IMR-90 (cell line): Measurements from ENCODE around the gene HDGFL3. TPM values are rescaled to one million over a fixed set of nuclear protein-coding genes. Genes with fewer than 3 reads are reported as not detected.

Experiments
- ATAC-seq: fragments of 200-7000 bp; cut with Tn5 transposase; 2 replicates; pipeline ENCODE4 v1.9.1; 2020; ENCODE audit warnings: low read depth, mild to moderate bottlenecking, moderate library complexity
- BruUV-seq: library from RNA; stranded (reverse); fragments of 400-500 nt; replicated peaks from 2 replicates; lab custom pipeline; 2021; lab: Mats Ljungman, UMichigan
- CTCF ChIA-PET: fragments of 300-600 bp; formaldehyde crosslinking; extraction: SDS; loops from one replicate; lab custom pipeline; 2021; ENCODE audit warnings: antibody characterized with exemption; lab: Yijun Ruan, JAX
- POLR2A ChIA-PET: fragments of 300-600 bp; sonication (Branson Sonifier 250); formaldehyde crosslinking; loops from one replicate; lab custom pipeline; 2022; ENCODE audit warnings: antibody characterized with exemption; ENCODE audit not compliant: unreplicated experiment; lab: Charles Lee
- DNase-seq: peaks from one replicate; pipeline ENCODE4 v3.0.0; 2013
- H2AFZ ChIP-seq: replicated peaks from 2 replicates; pipeline ENCODE3; 2013; ENCODE audit warnings: low read length, mild to moderate bottlenecking; ENCODE audit not compliant: poor library complexity
- H2AK5ac ChIP-seq: 2 replicates; pipeline ENCODE4 v1.6.1; 2013; ENCODE audit warnings: low read depth, low read length, inconsistent platforms
- H2AK9ac ChIP-seq: replicated peaks from 2 replicates; pipeline ENCODE3; 2013; ENCODE audit warnings: mild to moderate bottlenecking, low read depth, low read length, moderate library complexity; ENCODE audit not compliant: poor library complexity
- H2BK120ac ChIP-seq: 2 replicates; pipeline ENCODE4 v1.6.1; 2013; ENCODE audit warnings: low read depth, low read length, inconsistent platforms
- H2BK15ac ChIP-seq: 3 replicates; pipeline ENCODE4 v1.6.1; 2013; ENCODE audit warnings: low read depth, low read length, inconsistent platforms
- H2BK20ac ChIP-seq: 2 replicates; pipeline ENCODE4 v1.6.1; 2013; ENCODE audit warnings: low read depth, mild to moderate bottlenecking, inconsistent platforms, low read length, moderate library complexity
- H2BK5ac ChIP-seq: 2 replicates; pipeline ENCODE4 v1.6.1; 2013; ENCODE audit warnings: mild to moderate bottlenecking, low read depth, low read length, inconsistent platforms; ENCODE audit not compliant: poor library complexity, severe bottlenecking
- H3K14ac ChIP-seq: replicated peaks from 2 replicates; pipeline ENCODE4 v1.6.1; 2013; ENCODE audit warnings: low read depth, low read length, inconsistent platforms
- H3K18ac ChIP-seq: 2 replicates; pipeline ENCODE4 v1.6.1; 2013; ENCODE audit warnings: low read depth, low read length, control low read depth
- H3K23ac ChIP-seq: 2 replicates; pipeline ENCODE4 v1.6.1; 2013; ENCODE audit warnings: low read depth, low read length, inconsistent platforms
- H3K27ac ChIP-seq: 2 replicates; pipeline ENCODE4 v1.5.1; 2013; ENCODE audit warnings: mild to moderate bottlenecking, control low read depth, low read length; ENCODE audit not compliant: insufficient read depth
- H3K27me3 ChIP-seq: 2 replicates; pipeline ENCODE4 v1.6.1; 2013; ENCODE audit warnings: low read length; ENCODE audit not compliant: control insufficient read depth, insufficient read depth
- H3K36me3 ChIP-seq: 2 replicates; pipeline ENCODE4 v1.6.1; 2013; ENCODE audit warnings: low read length, mixed read lengths; ENCODE audit not compliant: control insufficient read depth, insufficient read depth
- H3K4ac ChIP-seq: 2 replicates; pipeline ENCODE4 v1.6.1; 2013; ENCODE audit warnings: low read depth, low read length, inconsistent platforms
- H3K4me1 ChIP-seq: 2 replicates; pipeline ENCODE4 v1.6.1; 2013; ENCODE audit warnings: low read length, mixed read lengths; ENCODE audit not compliant: control insufficient read depth, insufficient read depth
- H3K4me2 ChIP-seq: 2 replicates; pipeline ENCODE4 v1.6.1; 2013; ENCODE audit warnings: low read depth, mild to moderate bottlenecking, control low read depth, low read length, moderate library complexity
- H3K4me3 ChIP-seq: 2 replicates; pipeline ENCODE4 v1.5.1; 2013; ENCODE audit warnings: low read depth, mild to moderate bottlenecking, control low read depth, low read length, moderate library complexity; ENCODE audit not compliant: insufficient read depth
- H3K56ac ChIP-seq: 2 replicates; pipeline ENCODE4 v1.6.1; 2013; ENCODE audit warnings: low read length, inconsistent platforms; ENCODE audit not compliant: insufficient read depth; ENCODE audit errors: extremely low read depth
- H3K79me1 ChIP-seq, 2 experiments: 2 replicates each; pipeline ENCODE4 v1.6.1; 2013; ENCODE audit warnings: low read length in 2 of 2, inconsistent platforms in 1 of 2, low read depth in 1 of 2
- H3K9ac ChIP-seq: 2 replicates; pipeline ENCODE4 v1.6.1; 2013; ENCODE audit warnings: low read depth, low read length, control low read depth
- H3K9me1 ChIP-seq: 2 replicates; pipeline ENCODE4 v1.6.1; 2013; ENCODE audit warnings: low read length, inconsistent platforms; ENCODE audit not compliant: insufficient read depth
- H3K9me3 ChIP-seq: 2 replicates; pipeline ENCODE4 v1.6.1; 2013; ENCODE audit warnings: low read length; ENCODE audit not compliant: control insufficient read depth, insufficient read depth
- H4K20me1 ChIP-seq: 2 replicates; pipeline ENCODE4 v1.6.1; 2013; ENCODE audit warnings: low read length, inconsistent platforms; ENCODE audit not compliant: insufficient read depth
- H4K5ac ChIP-seq: 2 replicates; pipeline ENCODE4 v1.6.1; 2013; ENCODE audit warnings: mild to moderate bottlenecking, low read depth, low read length, control low read depth
- H4K8ac ChIP-seq, 2 experiments: 2 replicates each; pipeline ENCODE4 v1.6.1; 2013; ENCODE audit warnings: low read depth in 2 of 2, low read length in 2 of 2, control low read depth in 1 of 2, inconsistent platforms in 1 of 2
- H4K91ac ChIP-seq: 2 replicates; pipeline ENCODE4 v1.6.1; 2013; ENCODE audit warnings: low read depth, low read length, inconsistent platforms; ENCODE audit not compliant: insufficient read depth
- BHLHE40 ChIP-seq: fragments of 150-350 bp; IDR thresholded peaks from 2 replicates; pipeline ENCODE4 v1.6.1; 2016; ENCODE audit warnings: mild to moderate bottlenecking, low read depth, low read length
- CEBPB ChIP-seq: IDR thresholded peaks from 2 replicates; pipeline ENCODE4 v1.6.1; 2012; ENCODE audit warnings: low read depth, low read length, improper control_type of control experiment
- CHD1 ChIP-seq: IDR thresholded peaks from 2 replicates; pipeline ENCODE4 v1.6.1; 2012; ENCODE audit warnings: low read depth, low read length, improper control_type of control experiment
- FOS ChIP-seq: fragments of 150-350 bp; IDR thresholded peaks from 2 replicates; pipeline ENCODE4 v1.6.1; 2016; ENCODE audit warnings: low read depth, low read length
- MAFK ChIP-seq: IDR thresholded peaks from 2 replicates; pipeline ENCODE4 v1.6.1; 2012; ENCODE audit warnings: low read depth, low read length, improper control_type of control experiment
- MAZ ChIP-seq: IDR thresholded peaks from 2 replicates; pipeline ENCODE4 v1.6.1; 2012; ENCODE audit warnings: low read depth, mild to moderate bottlenecking, low read length, improper control_type of control experiment, moderate library complexity, borderline replicate concordance
- MXI1 ChIP-seq: IDR thresholded peaks from 2 replicates; pipeline ENCODE4 v1.6.1; 2012; ENCODE audit warnings: low read depth, mild to moderate bottlenecking, low read length, moderate library complexity, borderline replicate concordance
- NFE2L2 ChIP-seq: fragments of 150-350 bp; IDR thresholded peaks from 2 replicates; pipeline ENCODE4 v1.6.1; 2016; ENCODE audit warnings: low read depth, mild to moderate bottlenecking, low read length
- POLR2A ChIP-seq: IDR thresholded peaks from 2 replicates; pipeline ENCODE4 v1.6.1; 2012; ENCODE audit warnings: mild to moderate bottlenecking, low read depth, low read length
- RAD21 ChIP-seq: IDR thresholded peaks from 2 replicates; pipeline ENCODE4 v1.6.1; 2012; ENCODE audit warnings: low read length, improper control_type of control experiment
- RCOR1 ChIP-seq: IDR thresholded peaks from 2 replicates; pipeline ENCODE4 v1.6.1; 2012; ENCODE audit warnings: mild to moderate bottlenecking, low read length, improper control_type of control experiment; ENCODE audit not compliant: insufficient replicate concordance
- RFX5 ChIP-seq: IDR thresholded peaks from 2 replicates; pipeline ENCODE4 v1.8.0; 2012; ENCODE audit warnings: low read depth, mild to moderate bottlenecking, low read length, moderate library complexity
- SMC3 ChIP-seq: fragments of 150-350 bp; IDR thresholded peaks from 2 replicates; pipeline ENCODE4 v1.6.1; 2016; ENCODE audit warnings: low read depth, mild to moderate bottlenecking, antibody characterized with exemption, low read length, moderate library complexity
- WGBS, 2 experiments: methylation state at CpG; one replicate each; pipeline versions ENCODE4 v1.1.5 to v1.1.7; 2013; ENCODE audit warnings: missing lambda C conversion rate in 2 of 2; ENCODE audit not compliant: insufficient read length in 1 of 2; ENCODE audit errors: extremely low coverage in 2 of 2; 5-methylcytosine and 5-hydroxymethylcytosine counted together
- dilution Hi-C: fragments of 300-500 bp; cut with HindIII; formaldehyde crosslinking; loops from one replicate; pipeline ENCODE4 v1.14.3; 2018; ENCODE audit warnings: low sequenced_read_pairs; ENCODE audit not compliant: unreplicated experiment
- in situ Hi-C: fragments of 300-500 bp; cut with MboI; formaldehyde crosslinking; loops from 3 replicates; pipeline ENCODE4 v1.14.3; 2019; ENCODE audit warnings: low sequenced_read_pairs, inconsistent platforms, mixed read lengths
- intact Hi-C: fragments of 100-400 bp; cut with micrococcal nuclease; formaldehyde crosslinking; loops from 2 replicates; pipeline ENCODE4 v1.10.0; 2022
- polyA plus RNA-seq, 3 experiments: library from polyadenylated mRNA; depleted of rRNA; stranded (reverse); fragments of >200 nt; gene quantifications; 2 replicates each; pipeline ENCODE4 v1.2.3, GENCODE V29; 2012; ENCODE audit warnings: low replicate concordance in 1 of 3
- total RNA-seq: library from RNA; depleted of rRNA; stranded (reverse); fragments of >200 nt; gene quantifications from 2 replicates; pipeline ENCODE4 v1.2.3, GENCODE V29; 2012
- TF ChIP-seq, protein P1 (sequence below): fragments of 150-350 bp; IDR thresholded peaks from 2 replicates; pipeline ENCODE4 v1.6.1; 2017; ENCODE audit warnings: mild to moderate bottlenecking, antibody characterized with exemption, low read length, low read depth
- TF ChIP-seq, protein P2 (sequence below): conservative IDR thresholded peaks from 2 replicates; pipeline ENCODE4 v1.5.1; 2012; ENCODE audit warnings: mild to moderate bottlenecking, low read depth, low read length, improper control_type of control experiment
- TF ChIP-seq, protein P3 (sequence below): fragments of 150-350 bp; IDR thresholded peaks from 2 replicates; pipeline ENCODE4 v1.6.1; 2016; ENCODE audit warnings: low read depth, mild to moderate bottlenecking, low read length, moderate library complexity, borderline replicate concordance

Gene HDGFL3
- total and polyA plus RNA-seq, 2 of the 4 experiments (the other 2 are of a cell fraction), result 9.5 to 18.1 TPM

DNA sequence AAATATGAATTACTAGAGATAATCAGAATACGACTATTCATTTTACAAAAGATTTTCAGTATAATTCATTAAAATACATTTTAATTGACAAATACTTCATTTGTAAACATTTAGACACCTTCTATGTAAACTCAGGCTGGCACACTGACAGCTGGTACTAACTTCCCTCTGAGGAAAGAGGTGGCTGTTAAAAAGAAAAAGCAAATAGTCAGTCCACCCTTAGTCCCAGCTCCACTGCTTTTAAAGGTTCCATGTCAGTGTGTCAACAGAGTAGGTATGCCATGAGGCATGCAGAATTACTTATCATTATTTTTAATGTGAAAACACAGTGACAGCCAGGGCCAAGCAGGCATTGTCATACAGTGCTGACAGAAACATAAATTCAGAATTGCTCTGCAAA lies 84.1 kb downstream of the HDGFL3 start:
- H3K9me1 ChIP-seq, result peaks cover 3% of the 10 kb centered on the region; the same call in 1 of the 2 replicates
- no peak overlapping the region for H2AK9ac ChIP-seq
- no peak overlapping the region for H2BK15ac ChIP-seq
- ATAC-seq (no peak), DNase-seq (no peak)
- POLR2A ChIA-PET, result no interaction called here
- in situ Hi-C loops, result no loop called here
- dilution Hi-C loops, result no loop called here
- BruUV-seq, result no TSS peak
- no peak overlapping the region for H3K14ac ChIP-seq
- H3K56ac ChIP-seq, result no peak overlapping the region
- CTCF ChIA-PET, result no interaction called here
- H3K9ac ChIP-seq, result no peak overlapping the region
- no peak overlapping the region for H3K4ac ChIP-seq
- H3K27ac ChIP-seq, result no peak overlapping the region
- H4K91ac ChIP-seq, result no peak overlapping the region
- no peak overlapping the region for H3K18ac ChIP-seq
- no peak overlapping the region for H2AK5ac ChIP-seq
- H4K5ac ChIP-seq, result no peak overlapping the region
- no peak overlapping the region for H2BK120ac ChIP-seq
- H3K4me1 ChIP-seq, result no peaks in the 10 kb centered on the region
- H2BK20ac ChIP-seq, result no peak overlapping the region
- peaks cover 6% of the 10 kb centered on the region for H3K36me3 ChIP-seq
- H3K79me1 ChIP-seq, result no peaks in the 10 kb centered on the region
- H4K20me1 ChIP-seq, result no peaks in the 10 kb centered on the region
- no peak overlapping the region for H2BK5ac ChIP-seq
- H3K27me3 ChIP-seq, result no peaks in the 10 kb centered on the region
- no peak overlapping the region for H2AFZ ChIP-seq
- intact Hi-C loops, result no loop called here
- H3K4me2 ChIP-seq, result no peak overlapping the region
- no CpG with 5 or more reads among the region's 1 CpG for WGBS, 2 experiments
- H4K8ac ChIP-seq, result no peak overlapping the region
- no peak overlapping the region for H3K23ac ChIP-seq
- H3K4me3 ChIP-seq, result no peak overlapping the region
- no peaks in the 10 kb centered on the region for H3K9me3 ChIP-seq
- TF ChIP-seq FOS (no peak), CEBPB (no peak), RFX5 (no peak), POLR2A (no peak), BHLHE40 (no peak), SMC3 (no peak), CHD1 (no peak), MAFK (no peak), RCOR1 (no peak), RAD21 (no peak), MXI1 (no peak), NFE2L2 (no peak), MAZ (no peak)
- TF ChIP-seq, protein P1, sequence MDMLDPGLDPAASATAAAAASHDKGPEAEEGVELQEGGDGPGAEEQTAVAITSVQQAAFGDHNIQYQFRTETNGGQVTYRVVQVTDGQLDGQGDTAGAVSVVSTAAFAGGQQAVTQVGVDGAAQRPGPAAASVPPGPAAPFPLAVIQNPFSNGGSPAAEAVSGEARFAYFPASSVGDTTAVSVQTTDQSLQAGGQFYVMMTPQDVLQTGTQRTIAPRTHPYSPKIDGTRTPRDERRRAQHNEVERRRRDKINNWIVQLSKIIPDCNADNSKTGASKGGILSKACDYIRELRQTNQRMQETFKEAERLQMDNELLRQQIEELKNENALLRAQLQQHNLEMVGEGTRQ, result no peak
- TF ChIP-seq, protein P2, sequence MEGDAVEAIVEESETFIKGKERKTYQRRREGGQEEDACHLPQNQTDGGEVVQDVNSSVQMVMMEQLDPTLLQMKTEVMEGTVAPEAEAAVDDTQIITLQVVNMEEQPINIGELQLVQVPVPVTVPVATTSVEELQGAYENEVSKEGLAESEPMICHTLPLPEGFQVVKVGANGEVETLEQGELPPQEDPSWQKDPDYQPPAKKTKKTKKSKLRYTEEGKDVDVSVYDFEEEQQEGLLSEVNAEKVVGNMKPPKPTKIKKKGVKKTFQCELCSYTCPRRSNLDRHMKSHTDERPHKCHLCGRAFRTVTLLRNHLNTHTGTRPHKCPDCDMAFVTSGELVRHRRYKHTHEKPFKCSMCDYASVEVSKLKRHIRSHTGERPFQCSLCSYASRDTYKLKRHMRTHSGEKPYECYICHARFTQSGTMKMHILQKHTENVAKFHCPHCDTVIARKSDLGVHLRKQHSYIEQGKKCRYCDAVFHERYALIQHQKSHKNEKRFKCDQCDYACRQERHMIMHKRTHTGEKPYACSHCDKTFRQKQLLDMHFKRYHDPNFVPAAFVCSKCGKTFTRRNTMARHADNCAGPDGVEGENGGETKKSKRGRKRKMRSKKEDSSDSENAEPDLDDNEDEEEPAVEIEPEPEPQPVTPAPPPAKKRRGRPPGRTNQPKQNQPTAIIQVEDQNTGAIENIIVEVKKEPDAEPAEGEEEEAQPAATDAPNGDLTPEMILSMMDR, result no peak
- TF ChIP-seq, protein P3, sequence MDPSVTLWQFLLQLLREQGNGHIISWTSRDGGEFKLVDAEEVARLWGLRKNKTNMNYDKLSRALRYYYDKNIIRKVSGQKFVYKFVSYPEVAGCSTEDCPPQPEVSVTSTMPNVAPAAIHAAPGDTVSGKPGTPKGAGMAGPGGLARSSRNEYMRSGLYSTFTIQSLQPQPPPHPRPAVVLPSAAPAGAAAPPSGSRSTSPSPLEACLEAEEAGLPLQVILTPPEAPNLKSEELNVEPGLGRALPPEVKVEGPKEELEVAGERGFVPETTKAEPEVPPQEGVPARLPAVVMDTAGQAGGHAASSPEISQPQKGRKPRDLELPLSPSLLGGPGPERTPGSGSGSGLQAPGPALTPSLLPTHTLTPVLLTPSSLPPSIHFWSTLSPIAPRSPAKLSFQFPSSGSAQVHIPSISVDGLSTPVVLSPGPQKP, result no peak
